Activated B cell treated with CpG ODN at 0.5 μM for 24 hours (primary cell): ENCODE measurements around the gene POPDC2. TPM values are rescaled to one million over a fixed set of nuclear protein-coding genes. Genes with fewer than 3 reads are reported as not detected.
A peak's percentile ranks its signal among the peaks of the same experiment; 100 is the strongest.

Experiments used
- ATAC-seq: fragments of 200-7000 bp; cut with Tn5 transposase; one replicate; pipeline ENCODE4 v1.10.0; 2021; ENCODE audit warnings: low read depth, mild to moderate bottlenecking, moderate library complexity
- CTCF ChIA-PET: fragments of 350-600 bp; sonication (Branson Sonifier 250); formaldehyde crosslinking; loops from one replicate; lab custom pipeline; 2021; ENCODE audit warnings: antibody characterized with exemption; lab: Charles Lee
- POLR2A ChIA-PET: fragments of 350-600 bp; sonication (Branson Sonifier 250); formaldehyde crosslinking; loops from one replicate; lab custom pipeline; 2021; ENCODE audit warnings: antibody characterized with exemption; lab: Charles Lee
- DNase-seq: peaks from one replicate; pipeline ENCODE4 v3.0.0; 2022
- H3K27ac Mint-ChIP-seq: one replicate; pipeline ENCODE4 v1.8.0; 2020; ENCODE audit warnings: mixed read lengths
- H3K27me3 Mint-ChIP-seq: one replicate; pipeline ENCODE4 v1.8.0; 2021; ENCODE audit warnings: mixed read lengths
- H3K36me3 Mint-ChIP-seq: one replicate; pipeline ENCODE4 v1.8.0; 2021; ENCODE audit warnings: low read depth, mixed read lengths
- H3K4me1 Mint-ChIP-seq: one replicate; pipeline ENCODE4 v1.8.0; 2021; ENCODE audit warnings: mixed read lengths
- H3K4me3 Mint-ChIP-seq: one replicate; pipeline ENCODE4 v1.8.0; 2020; ENCODE audit warnings: mild to moderate bottlenecking, mixed read lengths
- H3K9me3 Mint-ChIP-seq: one replicate; pipeline ENCODE4 v1.8.0; 2020; ENCODE audit warnings: mixed read lengths
- CTCF ChIP-seq: fragments of 200-600 bp; IDR thresholded peaks from one replicate; pipeline ENCODE4 v1.8.0; 2022; ENCODE audit warnings: antibody characterized with exemption, mild to moderate bottlenecking
- intact Hi-C: fragments of 100-400 bp; cut with micrococcal nuclease; formaldehyde crosslinking; loops from one replicate; pipeline ENCODE4 v1.15.1; 2024
- total RNA-seq: library from RNA; stranded (reverse); gene quantifications from 2 replicates; pipeline ENCODE4 v1.2.3, GENCODE V29; 2022

The POPDC2 gene
- total RNA-seq, 1 donor from 2014 or later, result 6.7 TPM

GRCh38 chr3:119602676-119603075 lies 57.7 kb downstream of the POPDC2 start:
- Mint-ChIP-seq H3K27ac (no peak overlapping the region), H3K9me3 (no peaks in the 10 kb centered on the region), H3K4me1 (peaks cover 29% of the 10 kb centered on the region), H3K27me3 (no peaks in the 10 kb centered on the region), H3K4me3 (no peak overlapping the region), H3K36me3 (no peaks in the 10 kb centered on the region)
- TF ChIP-seq CTCF, result no peak
- CTCF ChIA-PET, result interaction anchor here (1.4 kb wide), 1 partner anchor 78 kb away, joined by 4 read pairs; no protein-coding TSS in a partner anchor
- intact Hi-C loops, result no loop called here
- DNase-seq, result no peak
- no peak for ATAC-seq
- POLR2A ChIA-PET, result interaction anchor here (0.5 kb wide), 1 partner anchor 12 kb away, joined by 5 read pairs; no protein-coding TSS in a partner anchor

DNA sequence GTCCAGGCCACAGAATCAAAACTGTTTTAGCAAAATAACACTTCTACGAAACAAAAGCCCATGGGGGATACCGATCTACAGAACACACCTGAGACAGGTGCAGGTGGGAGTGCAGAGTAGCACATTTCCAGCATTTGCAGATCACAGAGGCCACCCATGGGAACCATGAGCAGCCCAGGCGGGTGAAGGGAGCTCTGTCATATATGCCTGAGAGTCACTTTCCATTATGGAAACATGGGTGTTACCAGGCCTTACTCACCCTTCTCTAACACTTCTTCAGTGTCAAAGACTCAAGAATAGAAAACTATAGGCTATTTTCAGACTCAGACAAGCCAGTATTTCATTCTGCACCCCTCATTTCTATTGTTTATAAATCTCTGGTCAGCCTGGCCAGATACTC lies 59.2 kb downstream of the POPDC2 start:
- H3K27me3 Mint-ChIP-seq, result no peaks in the 10 kb centered on the region
- no peak overlapping the region for H3K27ac Mint-ChIP-seq
- intact Hi-C loops, result loop anchor here (2.0 kb wide), 1 partner anchor 18 kb away; no protein-coding TSS in a partner anchor
- no peaks in the 10 kb centered on the region for H3K36me3 Mint-ChIP-seq
- ChIA-PET CTCF (interaction anchor here (1.1 to 2.1 kb wide), 5 partner anchors 10 to 79 kb away, joined by 3 to 17 read pairs (median 6); partner anchors contain the start of gene COX17), POLR2A (interaction anchor here (0.6 to 1.2 kb wide), 5 partner anchors 8 to 76 kb away, joined by 3 to 11 read pairs (median 3); partner anchors contain the start of gene COX17)
- ATAC-seq, result no peak
- no peak for TF ChIP-seq CTCF
- no peaks in the 10 kb centered on the region for H3K9me3 Mint-ChIP-seq
- no peak overlapping the region for H3K4me3 Mint-ChIP-seq
- peaks cover 42% of the 10 kb centered on the region for H3K4me1 Mint-ChIP-seq
- no peak for DNase-seq

DNA sequence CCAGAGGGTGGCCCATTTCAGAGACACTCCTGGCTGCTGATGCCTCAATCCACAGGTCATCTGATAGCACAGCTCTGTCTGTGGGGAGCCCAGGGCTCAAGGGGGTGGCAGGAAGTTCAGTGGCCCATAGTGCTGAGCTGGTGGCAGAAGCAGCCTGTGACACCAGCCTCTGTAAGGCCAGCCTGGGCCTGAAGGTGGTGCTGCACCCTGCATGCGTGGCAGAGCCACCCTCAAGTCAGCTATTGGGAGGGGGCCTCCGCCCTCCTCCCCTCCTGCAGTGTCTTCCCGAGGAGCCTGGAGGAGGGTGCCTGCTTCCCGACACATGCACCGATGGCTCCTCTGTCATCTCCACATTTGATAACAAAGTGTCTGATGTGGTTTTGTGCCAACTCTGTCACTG lies 59.7 kb downstream of the POPDC2 start:
- ChIA-PET CTCF (interaction anchor here (0.7 to 2.1 kb wide), 8 partner anchors 9 to 80 kb away, joined by 3 to 17 read pairs (median 5); partner anchors contain the start of gene COX17), POLR2A (interaction anchor here (1.0 to 1.2 kb wide), 4 partner anchors 8 to 76 kb away, joined by 3 to 11 read pairs (median 4); partner anchors contain the start of gene COX17)
- DNase-seq (no peak), ATAC-seq (peak; percentile 87)
- intact Hi-C loops, result loop anchor here (1.0 to 2.0 kb wide), 3 partner anchors 18 to 81 kb away; partner anchors contain the start of gene COX17
- Mint-ChIP-seq H3K4me1 (peaks cover 46% of the 10 kb centered on the region), H3K36me3 (no peaks in the 10 kb centered on the region), H3K4me3 (no peak overlapping the region), H3K27ac (no peak overlapping the region), H3K9me3 (no peaks in the 10 kb centered on the region), H3K27me3 (no peaks in the 10 kb centered on the region)
- no peak for TF ChIP-seq CTCF

DNA sequence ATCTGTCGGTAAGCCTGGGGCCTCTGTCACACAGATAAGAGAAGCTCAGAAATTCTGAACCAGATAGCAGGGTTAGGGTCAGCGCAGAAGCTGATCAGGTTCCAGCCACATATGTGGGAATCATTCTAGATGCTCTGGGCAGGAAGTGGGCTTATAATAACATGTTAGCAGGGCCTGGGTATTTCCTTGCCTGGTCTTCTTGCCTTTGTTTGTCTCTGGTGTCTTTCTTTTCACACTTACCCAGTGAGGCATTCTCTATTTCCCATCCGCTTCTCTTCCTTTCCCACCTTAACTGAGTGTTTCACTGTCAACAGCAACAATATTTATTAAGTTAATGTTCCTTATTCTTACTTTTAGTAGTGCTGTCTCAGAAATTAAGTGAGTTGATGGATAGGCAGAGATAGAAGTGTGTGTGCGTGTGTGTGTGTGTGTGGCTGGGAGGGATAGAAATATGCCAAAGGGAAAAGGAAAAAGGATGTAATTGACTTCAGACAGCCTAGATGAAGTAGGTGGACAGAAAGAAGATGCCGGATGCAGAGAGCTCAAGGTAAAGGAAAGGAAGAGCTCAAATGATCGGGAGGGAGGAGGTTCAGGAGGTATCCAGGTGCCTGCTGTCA lies 60.7 kb downstream of the POPDC2 start:
- ATAC-seq (no peak), DNase-seq (no peak)
- Mint-ChIP-seq H3K4me3 (no peak overlapping the region), H3K9me3 (no peaks in the 10 kb centered on the region), H3K4me1 (peaks cover 47% of the 10 kb centered on the region), H3K27me3 (no peaks in the 10 kb centered on the region), H3K27ac (no peak overlapping the region), H3K36me3 (no peaks in the 10 kb centered on the region)
- TF ChIP-seq CTCF, result no peak
- CTCF ChIA-PET, result interaction anchor here (1.1 to 2.1 kb wide), 4 partner anchors 10 to 77 kb away, joined by 4 to 8 read pairs (median 5); partner anchors contain the start of gene COX17
- intact Hi-C loops, result loop anchor here (1.0 to 2.0 kb wide), 3 partner anchors 19 to 82 kb away; partner anchors contain the start of gene COX17
- POLR2A ChIA-PET, result interaction anchor here (0.7 to 1.4 kb wide), 6 partner anchors 15 to 77 kb away, joined by 3 to 7 read pairs (median 3); no protein-coding TSS in a partner anchor
